B cell (primary cell): ENCODE data around the gene FAM210B.

ENCODE experiments used
- CTCF ChIP-seq: fragments of 200-600 bp; IDR thresholded peaks from one replicate; pipeline ENCODE4 v1.8.0; 2022; ENCODE audit warnings: antibody characterized with exemption, mild to moderate bottlenecking
- EZH2 ChIP-seq: IDR thresholded peaks from 2 replicates; pipeline ENCODE4 v1.6.1; 2012; ENCODE audit warnings: borderline replicate concordance, low read depth, mild to moderate bottlenecking, moderate library complexity, low read length; ENCODE audit not compliant: insufficient read depth, poor library complexity, severe bottlenecking

- TF ChIP-seq CTCF (no peak), EZH2 (no peak)
Measured at GRCh38 chr20:56409956-56410355, 51.2 kb downstream of the FAM210B start.
